Measurements from ENCODE around the gene HMGA1. TPM values are rescaled to one million over a fixed set of nuclear protein-coding genes. Genes with fewer than 3 reads are reported as not detected.

HMGA1 gene
- polyA plus RNA-seq, 1 donor from 2014 or later = 31.5 TPM

GRCh38 chr6:34234667-34235306, 1.9 kb upstream of the HMGA1 start:
- Histone ChIP-seq H3K36me3 (ENCODE audit: insufficient read depth, low read length) (no peaks in the 10 kb centered on the region), H3K9me2 (ENCODE audit: insufficient read depth, low read length) (no peaks in the 10 kb centered on the region), H3K27ac (ENCODE audit: low read length) (no peak overlapping the region), H3K79me2 (replicated peaks; ENCODE audit: insufficient read depth, low read length) (peaks cover 22% of the 10 kb centered on the region), H3K9me3 (ENCODE audit: low read length) (no peaks in the 10 kb centered on the region), H3K27me3 (ENCODE audit: insufficient read depth, low read depth, low read length) (peaks cover 6% of the 10 kb centered on the region), H3F3A (ENCODE audit: insufficient read depth, low read length, poor library complexity, severe bottlenecking) (no peaks in the 10 kb centered on the region), H3K4me3 (ENCODE audit: low read length) (no peak overlapping the region), H3K4me2 (ENCODE audit: low read length) (no peak overlapping the region), H4K20me1 (ENCODE audit: insufficient read depth) (peaks cover 4% of the 10 kb centered on the region), H3K9ac (ENCODE audit: low read length) (no peak overlapping the region), H2AFZ (ENCODE audit: low read depth, low read length) (no peak overlapping the region)
- no peak for TF ChIP-seq MXI1 (conservative IDR thresholded peaks at IDR 0.05; ENCODE audit: poor library complexity, severe bottlenecking)
- TF ChIP-seq, protein P1, sequence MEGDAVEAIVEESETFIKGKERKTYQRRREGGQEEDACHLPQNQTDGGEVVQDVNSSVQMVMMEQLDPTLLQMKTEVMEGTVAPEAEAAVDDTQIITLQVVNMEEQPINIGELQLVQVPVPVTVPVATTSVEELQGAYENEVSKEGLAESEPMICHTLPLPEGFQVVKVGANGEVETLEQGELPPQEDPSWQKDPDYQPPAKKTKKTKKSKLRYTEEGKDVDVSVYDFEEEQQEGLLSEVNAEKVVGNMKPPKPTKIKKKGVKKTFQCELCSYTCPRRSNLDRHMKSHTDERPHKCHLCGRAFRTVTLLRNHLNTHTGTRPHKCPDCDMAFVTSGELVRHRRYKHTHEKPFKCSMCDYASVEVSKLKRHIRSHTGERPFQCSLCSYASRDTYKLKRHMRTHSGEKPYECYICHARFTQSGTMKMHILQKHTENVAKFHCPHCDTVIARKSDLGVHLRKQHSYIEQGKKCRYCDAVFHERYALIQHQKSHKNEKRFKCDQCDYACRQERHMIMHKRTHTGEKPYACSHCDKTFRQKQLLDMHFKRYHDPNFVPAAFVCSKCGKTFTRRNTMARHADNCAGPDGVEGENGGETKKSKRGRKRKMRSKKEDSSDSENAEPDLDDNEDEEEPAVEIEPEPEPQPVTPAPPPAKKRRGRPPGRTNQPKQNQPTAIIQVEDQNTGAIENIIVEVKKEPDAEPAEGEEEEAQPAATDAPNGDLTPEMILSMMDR (IDR thresholded peaks at IDR 0.05; ENCODE audit: poor library complexity, severe bottlenecking) = no peak
- TF ChIP-seq EZH2 (IDR thresholded peaks at IDR 0.05; ENCODE audit: borderline replicate concordance, insufficient read depth, low read length, poor library complexity, severe bottlenecking) = no peak
- no peak for TF ChIP-seq POLR2AphosphoS5 (IDR thresholded peaks at IDR 0.05)
- TF ChIP-seq, protein P2, sequence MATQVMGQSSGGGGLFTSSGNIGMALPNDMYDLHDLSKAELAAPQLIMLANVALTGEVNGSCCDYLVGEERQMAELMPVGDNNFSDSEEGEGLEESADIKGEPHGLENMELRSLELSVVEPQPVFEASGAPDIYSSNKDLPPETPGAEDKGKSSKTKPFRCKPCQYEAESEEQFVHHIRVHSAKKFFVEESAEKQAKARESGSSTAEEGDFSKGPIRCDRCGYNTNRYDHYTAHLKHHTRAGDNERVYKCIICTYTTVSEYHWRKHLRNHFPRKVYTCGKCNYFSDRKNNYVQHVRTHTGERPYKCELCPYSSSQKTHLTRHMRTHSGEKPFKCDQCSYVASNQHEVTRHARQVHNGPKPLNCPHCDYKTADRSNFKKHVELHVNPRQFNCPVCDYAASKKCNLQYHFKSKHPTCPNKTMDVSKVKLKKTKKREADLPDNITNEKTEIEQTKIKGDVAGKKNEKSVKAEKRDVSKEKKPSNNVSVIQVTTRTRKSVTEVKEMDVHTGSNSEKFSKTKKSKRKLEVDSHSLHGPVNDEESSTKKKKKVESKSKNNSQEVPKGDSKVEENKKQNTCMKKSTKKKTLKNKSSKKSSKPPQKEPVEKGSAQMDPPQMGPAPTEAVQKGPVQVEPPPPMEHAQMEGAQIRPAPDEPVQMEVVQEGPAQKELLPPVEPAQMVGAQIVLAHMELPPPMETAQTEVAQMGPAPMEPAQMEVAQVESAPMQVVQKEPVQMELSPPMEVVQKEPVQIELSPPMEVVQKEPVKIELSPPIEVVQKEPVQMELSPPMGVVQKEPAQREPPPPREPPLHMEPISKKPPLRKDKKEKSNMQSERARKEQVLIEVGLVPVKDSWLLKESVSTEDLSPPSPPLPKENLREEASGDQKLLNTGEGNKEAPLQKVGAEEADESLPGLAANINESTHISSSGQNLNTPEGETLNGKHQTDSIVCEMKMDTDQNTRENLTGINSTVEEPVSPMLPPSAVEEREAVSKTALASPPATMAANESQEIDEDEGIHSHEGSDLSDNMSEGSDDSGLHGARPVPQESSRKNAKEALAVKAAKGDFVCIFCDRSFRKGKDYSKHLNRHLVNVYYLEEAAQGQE (IDR thresholded peaks at IDR 0.05; ENCODE audit: borderline replicate concordance) = no peak
- TF ChIP-seq SMC3 (conservative IDR thresholded peaks at IDR 0.05; ENCODE audit: poor library complexity) = no peak
- no peak for TF ChIP-seq TAF1 (IDR thresholded peaks at IDR 0.05; ENCODE audit: low read depth)
- no peak for TF ChIP-seq RAD21 (conservative IDR thresholded peaks at IDR 0.05)
- no peak for TF ChIP-seq EP300 (conservative IDR thresholded peaks at IDR 0.05; ENCODE audit: poor library complexity, severe bottlenecking)

- Histone ChIP-seq H3F3A (ENCODE audit: insufficient read depth, low read length, poor library complexity, severe bottlenecking) (no peaks in the 10 kb centered on the region), H3K79me2 (replicated peaks; ENCODE audit: insufficient read depth, low read length) (peaks cover 24% of the 10 kb centered on the region), H4K20me1 (ENCODE audit: insufficient read depth) (peaks cover 4% of the 10 kb centered on the region), H2AFZ (ENCODE audit: low read depth, low read length) (no peak overlapping the region), H3K4me3 (ENCODE audit: low read length) (no peak overlapping the region), H3K9me2 (ENCODE audit: insufficient read depth, low read length) (no peaks in the 10 kb centered on the region), H3K27me3 (ENCODE audit: insufficient read depth, low read depth, low read length) (peaks cover 6% of the 10 kb centered on the region), H3K9me3 (ENCODE audit: low read length) (no peaks in the 10 kb centered on the region), H3K27ac (ENCODE audit: low read length) (no peak overlapping the region), H3K9ac (ENCODE audit: low read length) (no peak overlapping the region), H3K4me2 (ENCODE audit: low read length) (no peak overlapping the region), H3K36me3 (ENCODE audit: insufficient read depth, low read length) (no peaks in the 10 kb centered on the region)
- TF ChIP-seq MXI1 (conservative IDR thresholded peaks at IDR 0.05; ENCODE audit: poor library complexity, severe bottlenecking) (no peak), TAF1 (IDR thresholded peaks at IDR 0.05; ENCODE audit: low read depth) (no peak), SMC3 (conservative IDR thresholded peaks at IDR 0.05; ENCODE audit: poor library complexity) (no peak), POLR2AphosphoS5 (IDR thresholded peaks at IDR 0.05) (no peak), EP300 (conservative IDR thresholded peaks at IDR 0.05; ENCODE audit: poor library complexity, severe bottlenecking) (no peak), EZH2 (IDR thresholded peaks at IDR 0.05; ENCODE audit: borderline replicate concordance, insufficient read depth, low read length, poor library complexity, severe bottlenecking) (no peak), RAD21 (conservative IDR thresholded peaks at IDR 0.05) (no peak)
- TF ChIP-seq, protein P1 (IDR thresholded peaks at IDR 0.05; ENCODE audit: poor library complexity, severe bottlenecking) = no peak
- TF ChIP-seq, protein P2 (IDR thresholded peaks at IDR 0.05; ENCODE audit: borderline replicate concordance) = no peak
Measured at GRCh38 chr6:34235307-34236130, 1.2 kb upstream of the HMGA1 start.
